Measurements from ENCODE around the gene CUL5.
"Not testable (repeated sequence)": the region's sequence is repeated elsewhere in the genome, so short reads cannot be mapped to it uniquely, and the experiment has no call there.

Gene CUL5

DNA sequence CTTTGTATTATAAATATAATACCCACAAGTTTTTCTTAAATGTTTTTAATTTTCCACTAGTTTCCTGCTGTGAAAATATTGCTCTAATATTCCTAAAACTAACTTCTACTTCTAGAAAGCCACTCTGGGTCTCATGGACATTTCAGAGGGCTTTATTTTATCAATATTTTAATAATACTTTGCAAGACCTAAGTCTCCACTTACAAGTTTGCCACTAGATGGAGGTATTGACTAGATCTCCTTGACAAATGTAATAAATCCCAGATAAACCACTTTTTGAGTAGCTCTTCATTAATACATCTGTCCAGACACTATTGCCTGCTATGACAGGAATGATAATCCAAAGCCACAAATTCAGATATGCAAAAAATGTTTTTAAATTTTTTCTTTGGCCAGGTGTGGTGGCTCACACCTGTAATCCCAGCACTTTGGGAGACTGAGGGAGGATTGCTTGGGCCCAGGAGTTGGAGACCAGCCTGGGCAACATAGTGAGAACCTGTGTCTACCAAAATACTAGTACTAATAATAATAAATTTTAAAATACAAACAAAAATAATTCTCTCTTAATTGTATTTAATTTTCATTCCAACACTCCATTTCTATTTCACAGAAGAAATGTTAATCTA is 109.2 kb downstream of the CUL5 start:
- no peak for DNase-seq

- DNase-seq, result not testable (repeated sequence)
Observed at GRCh38 chr11:108120936-108121273, 112.2 kb downstream of the CUL5 start.

DNA sequence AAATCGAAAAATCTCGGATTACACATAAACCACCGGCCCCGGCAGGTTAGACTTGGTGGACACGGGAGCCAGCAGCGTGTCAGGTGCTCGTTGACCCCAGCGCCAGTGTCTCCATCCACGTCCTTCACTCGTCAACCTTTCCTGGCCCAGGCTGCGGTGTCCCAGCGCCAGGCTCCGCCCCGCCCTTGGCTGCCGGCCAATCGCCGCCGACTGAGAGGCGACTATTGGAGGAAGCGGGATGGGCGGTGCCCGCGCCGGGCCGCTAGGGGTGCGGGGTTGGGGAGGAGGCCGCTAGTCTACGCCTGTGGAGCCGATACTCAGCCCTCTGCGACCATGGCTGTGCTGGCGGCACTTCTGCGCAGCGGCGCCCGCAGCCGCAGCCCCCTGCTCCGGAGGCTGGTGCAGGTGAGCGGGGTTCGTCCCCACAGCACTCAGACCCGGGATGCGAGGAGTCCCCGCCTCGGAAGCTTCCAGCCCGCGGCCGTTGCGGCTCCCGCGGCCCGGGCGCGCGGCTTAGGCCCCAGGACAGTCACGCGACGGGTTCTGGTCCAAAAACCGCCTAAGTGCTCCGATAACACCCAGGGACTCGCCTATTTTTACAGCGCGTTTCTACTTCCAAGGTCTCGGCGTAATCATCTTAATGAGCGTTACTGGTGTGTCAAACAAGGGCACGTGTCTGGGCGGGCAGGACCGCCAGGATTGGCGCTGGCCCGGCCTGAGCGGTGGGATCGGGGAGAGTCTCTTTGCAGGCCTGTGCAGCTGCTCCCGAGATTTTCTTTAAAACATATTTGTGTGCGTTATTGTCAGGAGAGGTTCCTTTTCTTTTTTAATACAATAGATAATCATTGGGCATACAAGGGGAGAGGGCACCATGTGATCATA is 112.8 kb downstream of the CUL5 start, which contains the start of gene ACAT1:
Gene ACAT1, plus strand, starts transcription at position 294 of the 882 bp plus-strand sequence. Its CDS starts 40 bp downstream, at position 334.
- DNase-seq, result peak; percentile 97

DNA sequence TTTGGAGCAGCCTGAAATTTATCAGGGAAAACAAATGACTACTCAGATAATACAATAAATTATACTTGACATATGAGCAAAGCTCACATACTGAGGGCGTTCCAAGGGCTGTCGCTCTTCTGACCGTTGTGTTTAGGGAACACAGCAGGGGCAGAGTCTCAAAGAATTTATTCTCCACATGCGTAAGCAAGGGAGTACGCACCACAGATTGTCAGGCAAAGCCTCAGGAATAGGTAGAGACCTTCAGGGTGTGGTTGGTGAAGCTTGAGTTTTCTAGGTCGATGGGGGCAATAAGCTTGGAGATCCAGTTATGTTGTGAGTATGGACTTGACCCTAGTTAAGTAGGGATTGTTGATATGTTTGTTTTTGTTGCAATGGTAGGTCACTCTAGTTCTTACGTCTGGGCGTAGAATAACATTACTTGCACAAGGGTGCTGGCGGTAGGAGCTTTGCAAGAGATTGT is 113.5 kb downstream of the CUL5 start:
- DNase-seq, result no peak

DNA sequence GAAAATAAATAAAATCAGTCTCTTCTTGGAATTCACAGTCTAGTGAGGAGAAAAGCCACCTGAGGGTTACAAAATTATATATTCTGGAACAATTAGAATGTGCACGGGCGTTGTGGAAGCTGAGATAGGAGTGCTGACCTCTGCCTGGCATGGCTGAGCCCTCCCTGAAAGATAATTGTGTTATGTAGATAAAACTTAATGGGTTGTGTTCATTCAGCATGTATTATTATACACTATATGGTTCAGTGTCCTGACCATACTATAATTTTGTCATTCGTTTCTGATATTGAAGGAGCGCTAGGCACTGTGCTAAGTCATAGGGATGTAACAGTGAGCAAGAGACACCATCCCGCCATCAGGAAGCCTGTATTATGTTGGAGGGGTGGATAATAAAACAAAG is 116.4 kb downstream of the CUL5 start:
- DNase-seq, result no peak

DNA sequence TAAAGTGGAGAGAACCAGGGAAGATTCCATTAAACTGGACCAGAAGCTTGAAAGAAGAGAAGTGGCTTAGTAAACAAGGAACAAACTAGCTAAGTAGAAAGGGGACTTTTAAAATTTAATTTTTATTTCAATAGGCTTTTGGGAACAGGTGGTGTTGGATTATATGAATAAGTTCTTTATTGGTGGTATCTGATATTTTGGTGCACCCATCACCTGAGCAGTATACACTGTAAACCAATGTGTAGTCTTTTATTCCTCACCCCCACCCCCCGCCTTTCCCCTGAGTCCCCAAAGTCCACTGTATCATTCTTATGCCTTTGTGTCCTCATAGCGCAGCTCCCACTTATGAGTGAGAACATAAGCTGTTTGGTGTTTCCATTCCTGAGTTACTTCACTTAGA is 120.1 kb downstream of the CUL5 start:
- no peak for DNase-seq

DNA sequence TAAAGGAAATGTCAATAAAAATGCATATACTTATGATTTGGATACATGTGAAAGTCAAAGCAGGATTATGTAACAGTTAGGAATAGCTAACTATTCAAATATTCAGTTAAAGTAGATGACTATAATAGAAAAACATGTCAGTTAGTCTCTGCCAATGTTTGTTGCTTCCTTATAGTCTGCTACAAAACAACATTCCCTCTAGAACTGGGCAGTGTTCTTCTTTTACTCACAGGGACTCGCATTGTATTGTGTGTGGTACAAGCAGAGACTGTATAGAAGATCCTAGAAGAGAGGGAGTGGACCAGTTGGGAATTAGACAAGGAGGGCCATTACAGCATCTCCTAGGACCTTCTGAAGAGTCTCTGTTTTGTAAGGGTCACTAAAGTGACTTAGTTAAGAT is 123.3 kb downstream of the CUL5 start:
- no peak for DNase-seq

DNA sequence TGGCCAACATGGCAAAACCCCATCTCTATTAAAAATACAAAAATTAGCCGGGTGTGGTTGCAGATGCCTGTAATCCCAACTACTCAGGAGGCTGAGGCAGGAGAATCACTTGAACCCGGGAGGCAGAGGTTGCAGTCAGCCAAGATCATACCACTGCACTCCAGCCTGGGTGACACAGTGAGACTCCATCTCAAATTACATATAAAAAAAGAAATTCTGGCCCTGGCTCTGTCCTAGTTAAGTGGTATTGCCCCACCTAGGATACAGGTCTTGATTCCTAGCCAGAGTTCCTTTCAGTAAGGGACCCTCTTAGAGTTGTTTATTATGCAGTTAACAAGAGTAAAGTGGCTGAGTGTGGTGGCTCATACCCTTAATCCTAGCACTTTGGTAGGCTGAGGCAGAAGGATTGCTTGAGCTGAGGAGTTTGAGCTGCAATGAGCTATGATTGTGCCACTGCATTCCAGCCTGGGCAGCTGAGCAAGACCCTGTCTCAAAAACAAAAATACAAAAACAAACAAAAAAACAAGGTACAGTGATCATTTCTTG is 124.4 kb downstream of the CUL5 start:
- DNase-seq, result not testable (repeated sequence)

DNA sequence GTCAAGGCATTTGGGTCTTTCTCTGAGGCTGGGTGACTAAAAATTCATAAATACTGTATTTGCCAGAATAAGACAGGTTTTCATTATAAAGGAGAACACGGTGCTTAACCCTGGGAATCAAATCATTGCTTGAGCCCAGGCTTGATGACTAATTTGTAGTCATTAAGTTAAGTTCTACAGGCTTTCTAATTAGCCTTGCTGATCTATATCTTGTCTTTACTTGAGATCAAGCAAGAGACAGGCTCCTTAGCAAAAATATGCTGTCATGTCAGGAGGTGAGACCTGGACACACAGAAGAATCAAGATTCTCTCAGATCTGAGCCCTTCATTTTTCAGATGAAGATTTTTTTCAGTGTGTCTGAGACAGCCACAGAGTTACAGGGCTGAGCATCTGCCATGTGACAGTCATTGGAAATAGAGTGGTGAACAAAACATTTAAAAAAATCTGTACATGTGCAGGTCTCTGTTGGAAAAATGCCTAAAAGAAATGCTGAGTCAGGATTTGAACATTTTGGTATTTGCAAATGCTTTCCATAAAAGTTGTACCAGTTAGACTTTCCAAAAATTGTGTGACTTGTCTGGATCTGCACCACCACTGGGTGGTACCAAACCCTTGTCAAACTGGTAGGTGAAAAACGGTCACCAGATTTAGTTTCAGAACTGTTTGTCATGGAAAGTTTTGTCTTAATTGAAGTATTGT is 127.3 kb downstream of the CUL5 start:
- peak; percentile 5 for DNase-seq

DNA sequence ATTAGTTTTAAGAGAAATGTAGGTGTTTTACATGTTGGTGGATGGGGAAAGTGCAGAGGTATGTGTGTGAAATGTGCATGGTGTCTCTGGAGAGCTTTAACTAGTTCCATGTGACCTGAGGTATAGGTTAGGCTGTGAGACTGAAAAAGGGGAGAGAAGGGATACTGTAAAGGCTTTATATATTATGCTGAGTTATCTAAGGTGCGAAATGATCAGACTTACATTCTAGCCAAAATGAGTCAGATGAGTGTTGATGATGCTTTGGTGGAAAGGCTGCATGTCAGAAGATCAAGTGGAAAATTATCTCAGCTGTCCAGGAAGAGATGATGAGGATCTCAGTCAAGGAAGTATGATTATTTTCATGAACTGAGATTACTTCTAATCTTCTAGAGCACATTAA is 128.5 kb downstream of the CUL5 start:
- DNase-seq, result no peak

GRCh38 chr11:108142304-108142703 is 133.6 kb downstream of the CUL5 start:
- DNase-seq, result no peak

DNA sequence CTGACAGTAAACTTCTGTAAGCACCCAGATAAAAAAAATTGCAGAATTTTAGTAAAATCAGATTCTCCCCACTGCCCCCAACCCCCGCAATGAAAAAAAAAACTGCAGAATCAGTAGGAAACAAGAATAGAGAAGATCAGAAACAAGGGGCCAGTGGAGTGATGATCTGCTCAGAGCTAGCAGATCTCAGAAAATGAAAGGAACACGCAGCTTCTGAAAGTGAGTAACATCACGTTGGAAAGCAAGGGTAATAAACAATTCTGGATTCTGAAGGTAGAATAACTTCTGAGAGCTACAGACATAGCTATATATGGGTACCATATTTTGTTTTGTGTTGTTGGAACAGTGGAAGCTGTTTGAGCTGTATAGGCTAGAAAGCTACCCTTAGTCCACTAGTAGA is 135.9 kb downstream of the CUL5 start:
- DNase-seq, result no peak

- no peak for DNase-seq
Observed at GRCh38 chr11:108147150-108147549, 138.5 kb downstream of the CUL5 start.

DNA sequence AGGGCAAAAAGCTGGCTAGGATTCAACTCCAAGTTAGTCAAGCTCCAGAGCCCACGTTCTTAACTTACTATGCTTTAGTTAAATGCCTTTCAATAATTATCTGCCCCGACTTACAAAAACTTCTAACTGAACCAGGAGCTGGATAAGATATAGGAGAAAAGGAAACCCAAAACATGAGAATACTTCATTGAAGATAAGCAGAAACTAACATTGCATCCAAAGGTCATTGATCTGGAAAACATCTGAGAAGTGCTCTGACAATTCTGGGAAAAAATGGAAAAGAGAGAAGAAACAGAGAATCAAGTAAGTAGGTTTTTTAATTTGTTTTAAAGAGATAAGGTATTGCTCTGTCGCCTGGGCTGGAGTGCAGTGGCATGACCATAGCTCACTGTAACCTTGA is 139.9 kb downstream of the CUL5 start:
- DNase-seq, result no peak

- no peak for DNase-seq
Observed at GRCh38 chr11:108154591-108154990, 145.9 kb downstream of the CUL5 start.

All from activated CD4-positive, alpha-beta T cell treated with anti-CD3 and anti-CD28 coated beads, Interleukin-2, amount 50 U/mL, for 1 hour (primary cell).